HG03045 (cell line): ENCODE data around the gene LRRC1.

Experiments
- ATAC-seq: cut with Tn5 transposase; IDR thresholded peaks from one replicate; pipeline ENCODE4 v1.9.1; 2021; ENCODE audit warnings: mild to moderate bottlenecking, moderate library complexity; ENCODE audit not compliant: unreplicated experiment

LRRC1 gene

GRCh38 chr6:53845280-53846195, 50.7 kb downstream of the LRRC1 start:
- ATAC-seq = no peak

- no peak for ATAC-seq
Measured at GRCh38 chr6:53846250-53846649, 51.4 kb downstream of the LRRC1 start.

- no peak for ATAC-seq
Measured at GRCh38 chr6:53847796-53848314, 53.0 kb downstream of the LRRC1 start.

GRCh38 chr6:53850527-53850926, 55.7 kb downstream of the LRRC1 start:
- ATAC-seq = no peak

- ATAC-seq = no peak
Measured at GRCh38 chr6:53851561-53851960, 56.8 kb downstream of the LRRC1 start.

GRCh38 chr6:53852805-53853204, 58.0 kb downstream of the LRRC1 start:
- no peak for ATAC-seq

GRCh38 chr6:53854843-53855567, 60.2 kb downstream of the LRRC1 start:
- ATAC-seq = peak; percentile 52

- no peak for ATAC-seq
Measured at GRCh38 chr6:53855940-53856339, 61.1 kb downstream of the LRRC1 start.

GRCh38 chr6:53857318-53858094, 62.7 kb downstream of the LRRC1 start:
- ATAC-seq = no peak

GRCh38 chr6:53858196-53858595, 63.4 kb downstream of the LRRC1 start:
- ATAC-seq = no peak

- ATAC-seq = no peak
Measured at GRCh38 chr6:53858913-53859312, 64.1 kb downstream of the LRRC1 start.

GRCh38 chr6:53860511-53860910, 65.7 kb downstream of the LRRC1 start:
- ATAC-seq = no peak

GRCh38 chr6:53861518-53861917, 66.7 kb downstream of the LRRC1 start:
- ATAC-seq = no peak

- no peak for ATAC-seq
Measured at GRCh38 chr6:53862662-53863462, 68.1 kb downstream of the LRRC1 start.

- no peak for ATAC-seq
Measured at GRCh38 chr6:53864781-53865180, 70.0 kb downstream of the LRRC1 start.

GRCh38 chr6:53866226-53866625, 71.4 kb downstream of the LRRC1 start:
- ATAC-seq = no peak

GRCh38 chr6:53868626-53869025, 73.8 kb downstream of the LRRC1 start:
- no peak for ATAC-seq

- ATAC-seq = no peak
Measured at GRCh38 chr6:53869964-53870363, 75.2 kb downstream of the LRRC1 start.

GRCh38 chr6:53873922-53874321, 79.1 kb downstream of the LRRC1 start:
- ATAC-seq = no peak

- ATAC-seq = no peak
Measured at GRCh38 chr6:53874964-53875363, 80.2 kb downstream of the LRRC1 start.
